Stomach (tissue), 9 donors: Measurements from ENCODE around the gene ATG4D. TPM values are rescaled to one million over a fixed set of nuclear protein-coding genes. Genes with fewer than 3 reads are reported as not detected.
A peak's percentile ranks its signal among the peaks of the same experiment; 100 is the strongest.

Experiments used
- DNase-seq, 2 donors: peaks; one replicate each; pipeline versions ENCODE4 v3.0.0 to v3.0.0-alpha.2; 2013 to 2019
- H3K27ac ChIP-seq, 5 donors: fragments of 200-600 bp in 4 of 5; sonication (generic) in 4 of 5; one replicate each; pipeline ENCODE4 v1.5.1; 2013 to 2019; ENCODE audit warnings: mild to moderate bottlenecking in 1 of 5, moderate library complexity in 1 of 5
- H3K27me3 ChIP-seq, 3 donors: fragments of 200-600 bp; sonication (generic); one replicate each; pipeline ENCODE4 v1.5.1; 2017 to 2019; ENCODE audit warnings: mixed run types in 1 of 3
- H3K36me3 ChIP-seq, 4 donors: fragments of 200-600 bp; sonication (generic); 1 replicate in 3 of 4; 2 replicates in 1 of 4; pipeline ENCODE4 v1.5.1; 2016 to 2019
- H3K4me1 ChIP-seq, 4 donors: fragments of 200-600 bp; sonication (generic); one replicate each; pipeline ENCODE4 v1.5.1; 2016 to 2019
- H3K4me3 ChIP-seq, 4 donors: fragments of 200-600 bp; sonication (generic) in 3 of 4; one replicate each; pipeline ENCODE4 v1.5.1; 2016 to 2019; ENCODE audit warnings: mild to moderate bottlenecking in 1 of 4
- H3K9me3 ChIP-seq, 4 donors: fragments of 200-600 bp; sonication (generic); one replicate each; pipeline ENCODE4 v1.5.1; 2016 to 2019
- EP300 ChIP-seq: sonication (generic); formaldehyde crosslinking; IDR thresholded peaks from one replicate; pipeline ENCODE4 v1.6.1; 2017; ENCODE audit warnings: antibody characterized with exemption
- POLR2A ChIP-seq, 4 donors: fragments of 450-650 bp; IDR thresholded peaks; one replicate each; pipeline ENCODE4 v1.6.1; 2016; ENCODE audit warnings: antibody characterized with exemption in 4 of 4, control low read depth in 2 of 4, mild to moderate bottlenecking in 1 of 4, moderate library complexity in 1 of 4
- POLR2AphosphoS5 ChIP-seq, 3 donors: sonication (generic); formaldehyde crosslinking; IDR thresholded peaks; one replicate each; pipeline ENCODE4 v1.6.1; 2016; ENCODE audit warnings: antibody characterized with exemption in 3 of 3
- WGBS, 5 donors: extraction: QIAGEN DNeasy Blood & Tissue Kit in 3 of 5; methylation state at CpG; one replicate each; pipeline versions ENCODE4 v1.1.5 to v1.1.7; 2013 to 2018; 5-methylcytosine and 5-hydroxymethylcytosine counted together
- intact Hi-C: fragments of 100-400 bp; cut with DNase I; formaldehyde crosslinking; loops from one replicate; pipeline ENCODE4 v1.15.1; 2023; ENCODE audit warnings: low total_unique reads
- polyA plus RNA-seq, 3 donors: library from polyadenylated mRNA; stranded (reverse); fragments of 200-250 nt; gene quantifications; one replicate each; pipeline ENCODE4 v1.2.3, GENCODE V29; 2013
- total RNA-seq, 5 donors: library from RNA; depleted of rRNA; stranded (reverse); fragments of >200 nt; gene quantifications; one replicate each; pipeline versions ENCODE4 v1.1.0 to v1.2.3, GENCODE V29; 2014 to 2016
- TF ChIP-seq, protein P1 (sequence below), 7 experiments: fragments of 450-650 bp in 4 of 7; fragments of 200-600 bp in 3 of 7; sonication (generic) in 3 of 7; IDR thresholded peaks; one replicate each; pipeline ENCODE4 v1.5.1; 2016 to 2019; ENCODE audit warnings: antibody characterized with exemption in 7 of 7, control low read depth in 2 of 7, mild to moderate bottlenecking in 1 of 7
- donor health status: healthy with polysubstance abuse.
- donor health status: Bipolar disorder and iron deficiency.
- donor health status: healthy.

The ATG4D gene
- total and polyA plus RNA-seq, 8 donors: 2.3 to 336 (median 26.7) TPM

DNA sequence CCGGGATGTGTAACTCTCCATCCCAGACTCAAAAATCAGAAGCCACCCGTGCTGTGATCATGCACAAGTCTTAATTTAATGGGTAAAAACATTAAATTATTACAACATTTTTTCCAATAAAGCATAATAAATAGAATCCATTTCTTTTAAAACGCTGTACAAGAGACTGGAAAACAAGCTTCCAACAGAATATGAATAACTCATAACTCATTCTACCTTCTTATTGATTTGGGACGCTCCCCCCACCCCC is 22.6 kb downstream of the ATG4D start:
- Histone ChIP-seq H3K9me3 (no peaks in the 10 kb centered on the region), H3K27me3 (no peaks in the 10 kb centered on the region), H3K27ac (peak overlapping the region; percentile 78 to 94 (median 91)), H3K36me3 (peaks cover 0 to 19% (median 17%) of the 10 kb centered on the region in 4 donors), H3K4me3 (peak overlapping the region; percentile 80 to 97 (median 86)), H3K4me1 (peaks cover 37 to 47% (median 45%) of the 10 kb centered on the region in 4 donors)
- DNase-seq: no peak
- WGBS, 5 donors: 4 to 10% (median 6%) methylated on average over 4 of the region's 4 CpGs
- intact Hi-C loops: no loop called here
- TF ChIP-seq POLR2A (IDR thresholded peaks at IDR 0.05) (no peak), EP300 (no peak), POLR2AphosphoS5 (IDR thresholded peaks at IDR 0.05) (no peak)
- TF ChIP-seq, protein P1, sequence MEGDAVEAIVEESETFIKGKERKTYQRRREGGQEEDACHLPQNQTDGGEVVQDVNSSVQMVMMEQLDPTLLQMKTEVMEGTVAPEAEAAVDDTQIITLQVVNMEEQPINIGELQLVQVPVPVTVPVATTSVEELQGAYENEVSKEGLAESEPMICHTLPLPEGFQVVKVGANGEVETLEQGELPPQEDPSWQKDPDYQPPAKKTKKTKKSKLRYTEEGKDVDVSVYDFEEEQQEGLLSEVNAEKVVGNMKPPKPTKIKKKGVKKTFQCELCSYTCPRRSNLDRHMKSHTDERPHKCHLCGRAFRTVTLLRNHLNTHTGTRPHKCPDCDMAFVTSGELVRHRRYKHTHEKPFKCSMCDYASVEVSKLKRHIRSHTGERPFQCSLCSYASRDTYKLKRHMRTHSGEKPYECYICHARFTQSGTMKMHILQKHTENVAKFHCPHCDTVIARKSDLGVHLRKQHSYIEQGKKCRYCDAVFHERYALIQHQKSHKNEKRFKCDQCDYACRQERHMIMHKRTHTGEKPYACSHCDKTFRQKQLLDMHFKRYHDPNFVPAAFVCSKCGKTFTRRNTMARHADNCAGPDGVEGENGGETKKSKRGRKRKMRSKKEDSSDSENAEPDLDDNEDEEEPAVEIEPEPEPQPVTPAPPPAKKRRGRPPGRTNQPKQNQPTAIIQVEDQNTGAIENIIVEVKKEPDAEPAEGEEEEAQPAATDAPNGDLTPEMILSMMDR (IDR thresholded peaks at IDR 0.05): no peak

DNA sequence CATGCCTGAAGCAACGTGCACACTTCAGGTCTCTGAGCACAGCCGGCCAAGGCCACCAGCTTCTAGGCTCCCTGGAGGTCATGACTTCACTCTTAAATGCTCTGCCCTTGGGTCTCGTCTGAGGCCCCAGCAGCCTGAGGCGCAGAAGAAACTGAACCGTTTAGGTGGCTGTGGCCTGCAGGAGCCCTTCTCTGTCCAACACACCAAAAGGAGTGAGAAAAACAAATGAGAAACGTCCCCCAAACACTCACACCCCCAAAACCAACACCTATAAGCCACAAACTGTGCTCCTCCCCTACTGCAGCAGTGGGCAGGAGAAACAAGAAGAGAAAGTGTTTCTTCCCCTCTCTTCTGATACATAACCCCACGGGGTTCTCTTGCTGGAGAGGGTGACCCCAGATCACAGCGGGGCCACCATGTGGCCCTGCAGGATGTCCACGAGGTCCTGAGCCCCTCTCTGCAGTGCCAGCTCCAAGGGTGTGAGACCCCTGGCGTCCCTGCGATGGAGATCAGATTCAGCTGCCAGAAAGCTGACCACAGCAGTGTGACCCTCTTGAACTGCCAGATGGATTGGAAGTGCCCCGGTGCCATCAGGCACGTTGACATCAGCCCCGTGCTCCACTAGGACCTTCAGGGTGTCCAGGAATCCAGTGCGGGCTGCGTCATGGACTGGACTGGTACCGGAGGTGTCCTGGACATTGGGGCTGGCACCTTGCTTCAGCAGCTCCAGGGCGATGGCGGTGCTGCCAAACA is 23.1 kb downstream of the ATG4D start:
- TF ChIP-seq, protein P1 (IDR thresholded peaks at IDR 0.05): no peak
- no peak for TF ChIP-seq EP300
- TF ChIP-seq POLR2A (IDR thresholded peaks at IDR 0.05): no peak
- no peak for TF ChIP-seq POLR2AphosphoS5 (IDR thresholded peaks at IDR 0.05)
- Histone ChIP-seq H3K4me3 (peak overlapping the region; percentile 80 to 97 (median 86)), H3K4me1 (peaks cover 37 to 48% (median 45%) of the 10 kb centered on the region in 4 donors), H3K27ac (peak overlapping the region; percentile 15 to 94 (median 91)), H3K27me3 (no peaks in the 10 kb centered on the region), H3K36me3 (peaks cover 0 to 14% (median 12%) of the 10 kb centered on the region in 4 donors), H3K9me3 (no peaks in the 10 kb centered on the region)
- 44 to 61% (median 57%) methylated on average over 11 to 19 of the region's 19 CpGs for WGBS, 5 donors
- peak in 1 of 2 donors; percentile 53 for DNase-seq
- intact Hi-C loops: no loop called here

DNA sequence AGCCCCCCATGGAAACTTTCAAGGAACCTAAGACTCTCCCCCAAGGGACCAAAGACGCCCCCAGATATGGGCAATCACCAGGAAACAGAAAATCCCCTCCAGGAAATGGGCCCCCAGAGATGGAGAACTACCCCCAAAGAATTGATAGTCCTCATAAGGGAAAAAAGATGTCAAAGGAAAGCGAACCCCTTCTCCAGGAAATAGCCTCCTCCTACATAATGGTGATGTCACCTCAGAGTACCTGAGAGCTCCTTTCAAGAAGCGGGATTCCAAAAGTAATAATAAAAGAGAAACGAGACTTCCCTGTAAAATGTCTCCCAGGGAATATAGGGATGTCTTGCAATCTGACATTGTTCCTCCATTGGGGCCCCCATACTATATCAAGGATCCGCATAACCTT is 24.0 kb downstream of the ATG4D start:
- Histone ChIP-seq H3K4me3 (peak overlapping the region in 3 of 4 donors; percentile 83 to 97 (median 90)), H3K27ac (peak overlapping the region in 4 of 5 donors; percentile 86 to 94 (median 92)), H3K36me3 (peaks cover 0 to 6% (median 5%) of the 10 kb centered on the region in 4 donors), H3K4me1 (peaks cover 37 to 56% (median 50%) of the 10 kb centered on the region in 4 donors), H3K9me3 (no peaks in the 10 kb centered on the region), H3K27me3 (no peaks in the 10 kb centered on the region)
- WGBS, 5 donors: 19 to 38% (median 34%) methylated on average over 5 of the region's 5 CpGs
- DNase-seq: no peak
- TF ChIP-seq EP300: no peak
- TF ChIP-seq POLR2A (IDR thresholded peaks at IDR 0.05): no peak
- TF ChIP-seq, protein P1 (IDR thresholded peaks at IDR 0.05): no peak
- TF ChIP-seq POLR2AphosphoS5 (IDR thresholded peaks at IDR 0.05): no peak
- intact Hi-C loops: no loop called here

DNA sequence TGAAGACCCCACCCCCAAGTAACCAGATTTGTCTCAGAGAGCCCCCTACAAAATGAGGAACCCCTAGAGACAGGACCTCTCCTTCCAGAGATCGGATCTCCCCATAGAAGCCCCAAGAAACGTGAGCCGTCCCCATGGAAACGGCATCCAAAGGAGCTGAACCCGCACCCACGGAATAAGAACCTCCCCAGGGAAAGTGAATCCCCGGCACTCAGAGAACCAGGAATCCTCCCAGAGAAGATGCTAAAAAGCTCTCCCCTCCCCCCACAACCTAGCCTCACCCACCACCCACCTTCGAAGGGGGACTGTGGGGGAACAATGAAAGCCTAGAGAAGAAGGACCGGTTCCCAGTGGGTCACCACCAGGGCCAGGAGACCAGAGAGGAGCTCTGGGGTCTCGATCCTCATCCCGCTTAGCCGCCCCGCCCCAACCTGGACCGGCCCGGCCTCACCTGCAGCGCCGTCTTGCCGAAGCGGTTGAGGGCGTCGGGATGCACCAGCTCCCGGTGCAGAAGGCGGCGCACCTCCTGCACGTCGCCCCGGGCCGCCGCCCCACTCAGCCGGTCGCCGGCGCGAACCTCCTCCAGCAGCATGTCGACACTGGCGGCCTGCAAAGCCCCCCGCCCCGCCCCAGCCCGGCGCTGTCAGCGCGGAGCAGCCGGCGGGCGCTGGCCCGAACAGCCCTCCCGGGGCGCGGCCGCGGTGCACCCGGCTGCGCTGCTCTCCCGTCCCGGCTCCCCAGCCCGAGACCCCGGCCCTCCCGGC is 24.5 kb downstream of the ATG4D start:
- TF ChIP-seq POLR2AphosphoS5 (IDR thresholded peaks at IDR 0.05) (no peak), POLR2A (IDR thresholded peaks at IDR 0.05) (no peak), EP300 (no peak)
- TF ChIP-seq, protein P1 (IDR thresholded peaks at IDR 0.05): no peak
- no peaks in the 10 kb centered on the region for H3K27me3 ChIP-seq
- H3K27ac ChIP-seq: peak overlapping the region; percentile 85 to 94 (median 91)
- peak overlapping the region; percentile 83 to 97 (median 90) for H3K4me3 ChIP-seq
- H3K36me3 ChIP-seq: peaks cover 0 to under 1% (median 0%) of the 10 kb centered on the region in 4 donors
- DNase-seq: peak; percentile 50 to 87
- H3K4me1 ChIP-seq: peaks cover 37 to 57% (median 50%) of the 10 kb centered on the region in 4 donors
- H3K9me3 ChIP-seq: no peaks in the 10 kb centered on the region
- 1 to 9% (median 2%) methylated on average over 9 to 58 of the region's 58 CpGs for WGBS, 5 donors
- intact Hi-C loops: no loop called here
